Ovary (tissue), 3 donors: Measurements from ENCODE around the gene PAK5.

Experiments
- EP300 ChIP-seq: sonication (generic); formaldehyde crosslinking; IDR thresholded peaks from one replicate; pipeline ENCODE4 v1.6.1; 2017; ENCODE audit warnings: antibody characterized with exemption
- POLR2A ChIP-seq: fragments of 450-650 bp; IDR thresholded peaks from one replicate; pipeline ENCODE4 v1.6.1; 2017; ENCODE audit warnings: antibody characterized with exemption, mild to moderate bottlenecking, moderate library complexity
- TF ChIP-seq, protein P1 (sequence below), 3 donors: fragments of 450-650 bp in 2 of 3; fragments of 200-600 bp in 1 of 3; IDR thresholded peaks; one replicate each; pipeline versions ENCODE4 v1.5.1 to v1.8.0; 2016 to 2022; ENCODE audit warnings: antibody characterized with exemption in 3 of 3, mild to moderate bottlenecking in 1 of 3
- donor health status: DM: no; HTN: no; CAD: no.

DNA sequence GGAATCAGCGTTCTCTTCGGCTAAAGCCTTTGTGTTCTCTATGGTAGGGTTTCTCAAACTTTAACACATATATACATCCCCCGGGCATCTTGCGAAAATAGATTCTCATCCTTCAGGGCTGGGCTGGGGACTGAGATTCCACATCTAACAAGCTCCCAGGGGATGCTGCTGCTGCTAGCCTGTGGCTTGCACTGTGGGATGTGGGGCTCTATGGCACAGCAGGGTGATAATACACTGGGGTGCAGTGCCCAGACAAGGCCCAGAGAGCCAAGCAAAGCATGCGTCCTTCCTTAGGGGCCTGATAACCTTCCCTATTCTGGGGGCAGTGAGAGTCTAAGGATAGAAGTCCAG is 222.4 kb downstream of the PAK5 start:
- TF ChIP-seq, protein P1, sequence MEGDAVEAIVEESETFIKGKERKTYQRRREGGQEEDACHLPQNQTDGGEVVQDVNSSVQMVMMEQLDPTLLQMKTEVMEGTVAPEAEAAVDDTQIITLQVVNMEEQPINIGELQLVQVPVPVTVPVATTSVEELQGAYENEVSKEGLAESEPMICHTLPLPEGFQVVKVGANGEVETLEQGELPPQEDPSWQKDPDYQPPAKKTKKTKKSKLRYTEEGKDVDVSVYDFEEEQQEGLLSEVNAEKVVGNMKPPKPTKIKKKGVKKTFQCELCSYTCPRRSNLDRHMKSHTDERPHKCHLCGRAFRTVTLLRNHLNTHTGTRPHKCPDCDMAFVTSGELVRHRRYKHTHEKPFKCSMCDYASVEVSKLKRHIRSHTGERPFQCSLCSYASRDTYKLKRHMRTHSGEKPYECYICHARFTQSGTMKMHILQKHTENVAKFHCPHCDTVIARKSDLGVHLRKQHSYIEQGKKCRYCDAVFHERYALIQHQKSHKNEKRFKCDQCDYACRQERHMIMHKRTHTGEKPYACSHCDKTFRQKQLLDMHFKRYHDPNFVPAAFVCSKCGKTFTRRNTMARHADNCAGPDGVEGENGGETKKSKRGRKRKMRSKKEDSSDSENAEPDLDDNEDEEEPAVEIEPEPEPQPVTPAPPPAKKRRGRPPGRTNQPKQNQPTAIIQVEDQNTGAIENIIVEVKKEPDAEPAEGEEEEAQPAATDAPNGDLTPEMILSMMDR (IDR thresholded peaks at IDR 0.05), result no peak
- TF ChIP-seq POLR2A (no peak), EP300 (no peak)
